GM13976 (cell line): ENCODE results near the gene KRTAP3-1.

Experiments
- DNase-seq: peaks from one replicate; pipeline ENCODE4 v3.0.0; 2012; ENCODE audit warnings: low spot score
- in situ Hi-C: fragments of 300-500 bp; cut with MboI; formaldehyde crosslinking; loops from one replicate; pipeline ENCODE4 v1.12.0; 2022; ENCODE audit warnings: low sequenced_read_pairs, mixed read lengths, inconsistent platforms; ENCODE audit not compliant: unreplicated experiment
- TF ChIP-seq, protein P1 (sequence below): IDR thresholded peaks from 2 replicates; pipeline ENCODE4 v1.5.1; 2012; ENCODE audit warnings: borderline replicate concordance, mild to moderate bottlenecking; ENCODE audit not compliant: insufficient read depth; ENCODE audit errors: extremely low read depth, missing control alignments, control extremely low read depth

Gene KRTAP3-1

DNA sequence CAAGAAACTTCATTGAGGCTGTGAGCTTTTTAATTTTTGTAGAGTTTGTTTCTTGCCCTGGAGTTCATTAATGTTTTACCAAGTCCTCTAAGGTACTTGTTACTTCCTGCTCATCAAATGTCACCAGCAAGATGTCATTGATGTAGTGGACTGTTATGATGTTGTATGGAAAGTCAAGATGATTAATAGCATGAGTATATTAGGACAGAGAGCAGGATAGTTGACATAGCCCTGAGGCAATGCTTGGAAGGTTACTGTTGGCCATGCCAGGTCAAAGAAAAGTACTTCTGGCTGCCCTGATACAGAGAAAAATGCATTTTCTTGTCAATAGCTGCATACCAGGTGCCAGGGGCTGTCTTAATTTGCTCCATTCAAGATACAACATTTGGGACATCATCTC is 11.4 kb upstream of the KRTAP3-1 start:
- DNase-seq = no peak
- TF ChIP-seq, protein P1, sequence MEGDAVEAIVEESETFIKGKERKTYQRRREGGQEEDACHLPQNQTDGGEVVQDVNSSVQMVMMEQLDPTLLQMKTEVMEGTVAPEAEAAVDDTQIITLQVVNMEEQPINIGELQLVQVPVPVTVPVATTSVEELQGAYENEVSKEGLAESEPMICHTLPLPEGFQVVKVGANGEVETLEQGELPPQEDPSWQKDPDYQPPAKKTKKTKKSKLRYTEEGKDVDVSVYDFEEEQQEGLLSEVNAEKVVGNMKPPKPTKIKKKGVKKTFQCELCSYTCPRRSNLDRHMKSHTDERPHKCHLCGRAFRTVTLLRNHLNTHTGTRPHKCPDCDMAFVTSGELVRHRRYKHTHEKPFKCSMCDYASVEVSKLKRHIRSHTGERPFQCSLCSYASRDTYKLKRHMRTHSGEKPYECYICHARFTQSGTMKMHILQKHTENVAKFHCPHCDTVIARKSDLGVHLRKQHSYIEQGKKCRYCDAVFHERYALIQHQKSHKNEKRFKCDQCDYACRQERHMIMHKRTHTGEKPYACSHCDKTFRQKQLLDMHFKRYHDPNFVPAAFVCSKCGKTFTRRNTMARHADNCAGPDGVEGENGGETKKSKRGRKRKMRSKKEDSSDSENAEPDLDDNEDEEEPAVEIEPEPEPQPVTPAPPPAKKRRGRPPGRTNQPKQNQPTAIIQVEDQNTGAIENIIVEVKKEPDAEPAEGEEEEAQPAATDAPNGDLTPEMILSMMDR = no peak
- in situ Hi-C loops = no loop called here

DNA sequence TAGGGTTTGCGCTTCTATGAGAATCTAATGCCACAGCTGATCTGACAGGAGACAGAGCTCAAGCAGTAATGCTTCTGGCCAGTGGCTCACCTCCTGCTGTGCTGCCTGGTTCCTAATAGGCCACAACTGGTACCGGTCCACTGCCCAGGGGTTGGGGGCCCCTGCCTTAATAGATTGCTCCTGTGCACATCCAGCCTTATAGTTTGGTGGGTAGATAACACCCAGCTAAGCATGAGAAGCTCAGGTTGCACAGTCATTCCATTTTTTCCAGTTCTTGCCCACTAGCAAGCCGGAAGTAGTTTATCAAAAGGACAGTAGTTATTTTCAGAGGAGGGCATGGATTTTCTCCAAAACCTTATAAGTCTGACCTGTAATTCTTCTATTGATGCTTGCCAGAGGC is 10.5 kb upstream of the KRTAP3-1 start:
- no peak for DNase-seq
- TF ChIP-seq, protein P1 = no peak
- in situ Hi-C loops = no loop called here

DNA sequence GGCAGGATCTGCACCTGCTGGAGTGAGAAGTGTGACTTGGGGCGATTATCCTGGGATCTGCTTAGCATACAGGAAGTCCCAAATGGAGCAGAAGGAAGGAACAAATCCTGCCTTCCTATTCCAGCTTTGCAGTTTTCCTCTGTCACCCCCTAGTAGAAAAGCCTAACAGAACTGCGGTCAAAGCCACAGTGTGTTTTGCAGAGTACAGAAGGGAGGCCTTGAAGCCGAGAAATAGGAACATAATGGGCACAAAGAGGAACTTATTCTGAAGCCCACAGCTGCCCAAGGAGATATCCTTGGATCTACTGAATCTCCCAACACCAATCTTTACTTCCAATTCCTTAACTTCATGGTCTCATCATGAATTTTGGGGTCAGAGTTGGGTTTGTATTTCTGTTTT is 9.6 kb upstream of the KRTAP3-1 start:
- in situ Hi-C loops = no loop called here
- DNase-seq = no peak
- TF ChIP-seq, protein P1 = no peak

DNA sequence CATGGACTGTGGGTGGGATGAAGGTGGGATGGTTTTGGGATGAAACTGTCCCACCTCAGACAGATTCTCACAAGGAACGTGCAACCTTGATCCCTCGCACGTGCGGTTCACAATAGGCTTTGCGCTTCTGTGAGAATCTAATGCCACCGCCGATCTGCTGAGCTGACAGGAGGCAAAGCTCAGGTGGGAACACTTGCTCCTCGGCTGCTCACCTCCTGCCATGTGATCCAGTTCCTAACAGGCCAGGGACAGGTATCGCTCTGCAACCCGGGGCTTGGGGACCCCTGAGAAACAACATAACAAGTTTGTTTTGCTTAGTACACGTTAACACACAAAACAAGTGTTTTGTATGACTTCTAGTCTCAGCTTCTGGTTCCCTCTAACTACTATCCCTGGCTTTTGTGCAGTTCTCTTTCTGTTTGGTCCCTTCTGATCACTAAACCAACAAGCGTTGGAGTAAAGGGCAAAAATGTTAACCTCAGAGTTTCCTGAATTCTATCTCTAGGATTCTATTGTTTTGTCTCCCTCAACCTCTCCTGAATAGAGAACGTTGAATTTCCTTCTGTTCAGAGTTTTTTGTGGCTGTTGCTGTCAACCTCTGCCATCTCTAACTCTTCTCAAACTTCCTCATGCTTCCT is 7.8 kb upstream of the KRTAP3-1 start:
- DNase-seq = no peak
- TF ChIP-seq, protein P1 = no peak
- in situ Hi-C loops = no loop called here

DNA sequence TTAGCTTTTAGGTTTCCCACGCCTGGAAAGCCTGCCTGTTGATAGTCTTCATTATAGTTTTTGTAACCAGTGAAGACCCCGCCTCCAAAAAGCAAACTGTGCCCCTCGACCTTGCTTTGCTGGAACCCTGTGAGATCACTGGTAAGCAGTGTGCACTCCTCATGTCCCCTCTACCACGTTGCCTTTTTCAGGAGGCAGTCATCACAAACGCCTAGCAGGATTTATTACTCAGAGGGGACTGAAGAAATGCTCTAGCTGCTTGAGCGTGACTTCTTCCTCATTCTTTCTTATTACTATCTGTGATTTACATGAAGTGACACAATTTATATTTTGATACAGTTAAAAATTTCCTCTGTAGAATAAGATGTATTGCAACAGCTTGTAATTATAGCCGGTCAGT is 6.5 kb upstream of the KRTAP3-1 start:
- DNase-seq = no peak
- TF ChIP-seq, protein P1 = no peak
- in situ Hi-C loops = no loop called here

DNA sequence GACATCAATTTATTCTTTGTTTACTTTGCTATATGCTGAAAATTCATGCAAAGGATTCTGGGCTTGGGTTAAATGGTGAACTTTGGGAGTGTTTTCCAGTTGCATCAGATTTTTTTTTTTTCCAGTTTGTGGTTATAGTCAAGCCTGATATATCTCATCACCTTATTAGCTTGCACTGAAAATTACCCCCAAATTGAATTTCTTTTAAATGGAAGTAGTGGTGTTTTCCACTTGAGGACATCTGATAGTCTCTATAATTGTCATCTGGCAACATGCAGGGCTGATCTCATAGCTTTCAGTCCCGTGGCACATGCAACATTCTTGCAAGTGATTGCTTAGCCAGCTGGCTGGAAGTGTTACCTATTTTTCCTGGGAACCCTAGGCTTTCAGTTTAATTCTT is 4.7 kb upstream of the KRTAP3-1 start:
- TF ChIP-seq, protein P1 = no peak
- DNase-seq = no peak

More for the DNA sequence above, 4.7 kb upstream of the KRTAP3-1 start:
- in situ Hi-C loops = no loop called here
